B cell (primary cell): Measurements from ENCODE around the gene SPHK1. TPM values are rescaled to one million over a fixed set of nuclear protein-coding genes. Genes with fewer than 3 reads are reported as not detected.

ENCODE experiments used
- ATAC-seq: fragments of 200-7000 bp; cut with Tn5 transposase; one replicate; pipeline ENCODE4 v1.10.0; 2021; ENCODE audit warnings: low read depth, mild to moderate bottlenecking, moderate number of reproducible peaks, moderate library complexity
- CTCF ChIA-PET: fragments of 350-600 bp; sonication (Branson Sonifier 250); formaldehyde crosslinking; loops from one replicate; lab custom pipeline; 2021; ENCODE audit warnings: antibody characterized with exemption, inconsistent platforms; lab: Charles Lee
- POLR2A ChIA-PET: fragments of 350-600 bp; sonication (Branson Sonifier 250); formaldehyde crosslinking; loops from one replicate; lab custom pipeline; 2021; ENCODE audit warnings: antibody characterized with exemption; lab: Charles Lee
- DNase-seq: peaks from one replicate; pipeline ENCODE4 v3.0.0; 2013
- H2AFZ ChIP-seq: 2 replicates; pipeline ENCODE4 v1.6.1; 2012; ENCODE audit warnings: mild to moderate bottlenecking, low read depth, low read length; ENCODE audit not compliant: insufficient read depth, poor library complexity, severe bottlenecking
- H3K27ac ChIP-seq, 2 donors: 1 replicate in 1 of 2; 2 replicates in 1 of 2; pipeline ENCODE4 v1.5.1; 2012 to 2013; ENCODE audit warnings: low read length in 2 of 2, mild to moderate bottlenecking in 2 of 2, moderate library complexity in 1 of 2
- H3K27me3 ChIP-seq, 4 experiments: fragments of 200-600 bp in 1 of 4; sonication (generic) in 1 of 4; replicated peaks in 1 of 4; 1 replicate in 2 of 4; 2 replicates in 2 of 4; pipeline versions ENCODE4 v1.6.1 to v1.7.0; 2013 to 2016; ENCODE audit warnings: low read length in 3 of 4, mild to moderate bottlenecking in 2 of 4, mixed read lengths in 1 of 4, moderate library complexity in 1 of 4; ENCODE audit not compliant: insufficient read depth in 4 of 4, control insufficient read depth in 3 of 4; ENCODE audit errors: control extremely low read depth in 1 of 4
- H3K36me3 ChIP-seq, 2 experiments: replicated peaks in 1 of 2; 1 replicate in 1 of 2; 2 replicates in 1 of 2; pipeline versions ENCODE4 v1.6.1 to v1.7.1; 2013; ENCODE audit warnings: low read length in 1 of 2; ENCODE audit not compliant: insufficient read depth in 2 of 2, control insufficient read depth in 1 of 2; ENCODE audit errors: control extremely low read depth in 1 of 2, extremely low read depth in 1 of 2
- H3K4me1 ChIP-seq, 2 donors: fragments of 200-600 bp in 1 of 2; sonication (generic) in 1 of 2; 1 replicate in 1 of 2; 2 replicates in 1 of 2; pipeline versions ENCODE4 v1.5.1 to v1.6.1; 2013 to 2017; ENCODE audit warnings: low read length in 2 of 2; ENCODE audit not compliant: control insufficient read depth in 2 of 2, insufficient read depth in 2 of 2
- H3K4me2 ChIP-seq: replicated peaks from 2 replicates; pipeline ENCODE3; 2012; ENCODE audit warnings: mild to moderate bottlenecking, low read depth, low read length; ENCODE audit not compliant: poor library complexity, severe bottlenecking
- H3K4me3 ChIP-seq, 5 experiments: fragments of 200-600 bp in 1 of 5; sonication (generic) in 1 of 5; 1 replicate in 3 of 5; 2 replicates in 2 of 5; pipeline versions ENCODE4 v1.5.1 to v1.7.0; 2011 to 2016; ENCODE audit warnings: low read length in 4 of 5, mild to moderate bottlenecking in 4 of 5, low read depth in 2 of 5, control low read depth in 1 of 5, moderate library complexity in 1 of 5; ENCODE audit not compliant: insufficient read depth in 1 of 5; ENCODE audit errors: control extremely low read depth in 1 of 5, extremely low read depth in 1 of 5
- H3K79me2 ChIP-seq: fragments of 200-600 bp; sonication (generic); one replicate; pipeline ENCODE4 v1.6.0; 2016; ENCODE audit warnings: low read length; ENCODE audit not compliant: control insufficient read depth, insufficient read depth
- H3K9ac ChIP-seq: fragments of 200-600 bp; sonication (generic); 2 replicates; pipeline ENCODE4 v1.6.1; 2017; ENCODE audit warnings: mild to moderate bottlenecking, low read length, moderate library complexity
- H3K9me3 ChIP-seq, 3 donors: one replicate each; pipeline versions ENCODE4 v1.6.1 to v1.7.1; 2013; ENCODE audit warnings: low read length in 2 of 3; ENCODE audit not compliant: control insufficient read depth in 2 of 3, insufficient read depth in 1 of 3; ENCODE audit errors: control extremely low read depth in 1 of 3
- H4K20me1 ChIP-seq: 2 replicates; pipeline ENCODE4 v1.6.0; 2012; ENCODE audit warnings: mild to moderate bottlenecking, low read length; ENCODE audit not compliant: insufficient read depth, control insufficient read depth, poor library complexity, severe bottlenecking
- H3K27ac Mint-ChIP-seq: one replicate; pipeline ENCODE4 v1.8.0; 2021; ENCODE audit warnings: mixed read lengths
- H3K27me3 Mint-ChIP-seq: one replicate; pipeline ENCODE4 v1.8.0; 2021; ENCODE audit warnings: mixed read lengths
- H3K4me1 Mint-ChIP-seq: one replicate; pipeline ENCODE4 v1.8.0; 2021; ENCODE audit warnings: mixed read lengths
- H3K4me3 Mint-ChIP-seq: one replicate; pipeline ENCODE4 v1.8.0; 2021; ENCODE audit warnings: mixed read lengths
- H3K9me3 Mint-ChIP-seq: one replicate; pipeline ENCODE4 v1.8.0; 2022; ENCODE audit warnings: mixed read lengths; ENCODE audit not compliant: insufficient read depth
- EZH2 ChIP-seq: IDR thresholded peaks from 2 replicates; pipeline ENCODE4 v1.6.1; 2012; ENCODE audit warnings: borderline replicate concordance, low read depth, mild to moderate bottlenecking, moderate library complexity, low read length; ENCODE audit not compliant: insufficient read depth, poor library complexity, severe bottlenecking
- WGBS: methylation state at CpG from one replicate; pipeline ENCODE4 v1.1.5; 2013; ENCODE audit warnings: missing lambda C conversion rate; ENCODE audit not compliant: insufficient coverage; 5-methylcytosine and 5-hydroxymethylcytosine counted together
- intact Hi-C: fragments of 100-400 bp; cut with micrococcal nuclease; formaldehyde crosslinking; loops from one replicate; pipeline ENCODE4 v1.10.0; 2022
- polyA plus RNA-seq: library from polyadenylated mRNA; depleted of rRNA; stranded (reverse); fragments of >200 nt; gene quantifications from 2 replicates; pipeline ENCODE4 v1.2.3, GENCODE V29; 2012
- total RNA-seq, 2 donors: library from RNA; stranded (reverse); fragments of 120-200 nt in 1 of 2; gene quantifications; 1 replicate in 1 of 2; 2 replicates in 1 of 2; pipeline versions ENCODE4 v1.2.3 to v1.2.4, GENCODE V29; 2013 to 2022
- TF ChIP-seq, protein P1 (sequence below): fragments of 200-600 bp; IDR thresholded peaks from one replicate; pipeline ENCODE4 v1.8.0; 2022; ENCODE audit warnings: antibody characterized with exemption, mild to moderate bottlenecking

SPHK1 gene
- total and polyA plus RNA-seq, 2 donors (not counting 1 experiment from before 2014, with no cell fraction given) = 1.1 to 2.4 TPM

DNA sequence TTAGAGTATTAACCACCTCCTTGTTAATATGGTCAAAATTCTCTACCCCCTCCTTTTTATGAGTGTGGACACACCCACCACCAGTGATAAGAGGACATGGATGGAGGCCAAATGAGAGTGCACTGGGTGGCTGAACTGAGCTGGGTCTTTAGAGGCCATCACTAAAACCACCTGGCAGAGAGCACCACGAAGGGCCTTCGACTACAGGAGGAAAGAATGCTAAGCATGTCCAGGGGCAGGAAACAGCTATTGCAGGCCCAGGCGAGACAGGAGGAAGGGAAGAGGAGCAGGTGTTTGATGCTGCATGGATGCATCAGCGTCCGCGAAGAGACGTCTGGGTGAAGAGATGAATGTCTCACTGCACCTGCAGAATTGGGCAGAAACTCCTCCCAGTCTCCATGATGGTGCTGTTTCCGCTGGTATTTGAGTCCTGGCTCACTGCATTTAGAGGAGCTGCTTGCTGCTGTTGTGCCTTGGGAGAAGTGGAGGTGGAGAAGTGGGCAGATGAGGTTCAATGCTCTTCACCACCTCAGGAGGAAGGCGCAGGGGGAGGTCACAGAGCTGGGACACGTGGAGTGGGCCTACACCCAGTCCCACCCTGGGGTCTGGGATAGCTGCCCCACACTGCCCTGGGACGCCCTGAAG is 33.2 kb downstream of the SPHK1 start:
- Mint-ChIP-seq H3K4me3 (peak overlapping the region; percentile 14), H3K27me3 (no peaks in the 10 kb centered on the region), H3K4me1 (peaks cover 60% of the 10 kb centered on the region), H3K27ac (peak overlapping the region; percentile 33), H3K9me3 (no peaks in the 10 kb centered on the region)
- no peak overlapping the region for H3K4me3 ChIP-seq
- peaks cover 100% of the 10 kb centered on the region for H3K79me2 ChIP-seq
- H3K36me3 ChIP-seq = peaks cover 0 to 22% of the 10 kb centered on the region in 2 experiments
- no peaks in the 10 kb centered on the region for H3K27me3 ChIP-seq
- POLR2A ChIA-PET = interaction anchor here (0.7 to 1.7 kb wide), 2 partner anchors 10 to 76 kb away, joined by 3 to 4 read pairs; no protein-coding TSS in a partner anchor
- no peak for DNase-seq
- peak overlapping the region; percentile 32 for H3K4me2 ChIP-seq
- CTCF ChIA-PET = interaction anchor here (1.0 to 17.6 kb wide), 7 partner anchors 9 to 236 kb away, joined by 3 to 265 read pairs (median 8); partner anchors contain the start of gene UBE2O
- WGBS = 24% methylated on average over 11 of the region's 11 CpGs
- no peak overlapping the region for H2AFZ ChIP-seq
- intact Hi-C loops = no loop called here
- H4K20me1 ChIP-seq = peaks cover 50% of the 10 kb centered on the region
- TF ChIP-seq, protein P1, sequence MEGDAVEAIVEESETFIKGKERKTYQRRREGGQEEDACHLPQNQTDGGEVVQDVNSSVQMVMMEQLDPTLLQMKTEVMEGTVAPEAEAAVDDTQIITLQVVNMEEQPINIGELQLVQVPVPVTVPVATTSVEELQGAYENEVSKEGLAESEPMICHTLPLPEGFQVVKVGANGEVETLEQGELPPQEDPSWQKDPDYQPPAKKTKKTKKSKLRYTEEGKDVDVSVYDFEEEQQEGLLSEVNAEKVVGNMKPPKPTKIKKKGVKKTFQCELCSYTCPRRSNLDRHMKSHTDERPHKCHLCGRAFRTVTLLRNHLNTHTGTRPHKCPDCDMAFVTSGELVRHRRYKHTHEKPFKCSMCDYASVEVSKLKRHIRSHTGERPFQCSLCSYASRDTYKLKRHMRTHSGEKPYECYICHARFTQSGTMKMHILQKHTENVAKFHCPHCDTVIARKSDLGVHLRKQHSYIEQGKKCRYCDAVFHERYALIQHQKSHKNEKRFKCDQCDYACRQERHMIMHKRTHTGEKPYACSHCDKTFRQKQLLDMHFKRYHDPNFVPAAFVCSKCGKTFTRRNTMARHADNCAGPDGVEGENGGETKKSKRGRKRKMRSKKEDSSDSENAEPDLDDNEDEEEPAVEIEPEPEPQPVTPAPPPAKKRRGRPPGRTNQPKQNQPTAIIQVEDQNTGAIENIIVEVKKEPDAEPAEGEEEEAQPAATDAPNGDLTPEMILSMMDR = no peak
- no peak for TF ChIP-seq EZH2
- peak; percentile 28 for ATAC-seq
- peak overlapping the region in 1 of 2 donors; percentile 8 for H3K27ac ChIP-seq
- peaks cover 0 to 7% (median 0%) of the 10 kb centered on the region in 3 donors for H3K9me3 ChIP-seq
- H3K9ac ChIP-seq = no peak overlapping the region
- peaks cover 54 to 57% of the 10 kb centered on the region in 2 donors for H3K4me1 ChIP-seq
